ENCODE data around the gene CAMTA1.

GRCh38 chr1:7516341-7516740, 731.1 kb downstream of the CAMTA1 start:
- no peak for TF ChIP-seq POLR2AphosphoS5 (IDR thresholded peaks at IDR 0.05; ENCODE audit: low read depth, low read length)
- TF ChIP-seq NFIC (IDR thresholded peaks at IDR 0.05; ENCODE audit: borderline replicate concordance) = no peak
- TF ChIP-seq EP300 (IDR thresholded peaks at IDR 0.05; ENCODE audit: borderline replicate concordance in 1 of 2, low read depth in 1 of 2, low read length in 1 of 2) = no peak
- TF ChIP-seq CTCF (IDR thresholded peaks at IDR 0.05) = 0 out of 2 replicates have a peak, but pooled peaks have one; percentile 13
- TF ChIP-seq MAX (IDR thresholded peaks at IDR 0.05; ENCODE audit: low read depth) = no peak
- no peak for TF ChIP-seq RFX5 (IDR thresholded peaks at IDR 0.05; ENCODE audit: low read length)
- TF ChIP-seq CHD2 (IDR thresholded peaks at IDR 0.05; ENCODE audit: low read length, partially characterized antibody) = no peak
- TF ChIP-seq SMC3 (IDR thresholded peaks at IDR 0.05; ENCODE audit: low read depth, low read length) = peak; percentile 42; the same call in 1 of the 2 replicates
